Glutamatergic neuron (in vitro differentiated cells): ENCODE measurements around the gene ACYP2. TPM values are rescaled to one million over a fixed set of nuclear protein-coding genes. Genes with fewer than 3 reads are reported as not detected.

Source experiments
- DNase-seq: peaks from one replicate; pipeline ENCODE4 v3.0.0; 2022
- H3K27ac Mint-ChIP-seq: one replicate; pipeline ENCODE4 v1.8.0; 2020; ENCODE audit warnings: mild to moderate bottlenecking, mixed read lengths, inconsistent platforms; ENCODE audit not compliant: unreplicated experiment
- H3K27me3 Mint-ChIP-seq: one replicate; pipeline ENCODE4 v1.8.0; 2020; ENCODE audit warnings: mild to moderate bottlenecking, moderate library complexity, mixed read lengths, inconsistent platforms; ENCODE audit not compliant: unreplicated experiment
- H3K36me3 Mint-ChIP-seq: one replicate; pipeline ENCODE4 v1.8.0; 2020; ENCODE audit warnings: mild to moderate bottlenecking, mixed read lengths, inconsistent platforms; ENCODE audit not compliant: unreplicated experiment
- H3K4me1 Mint-ChIP-seq: one replicate; pipeline ENCODE4 v1.8.0; 2020; ENCODE audit warnings: mild to moderate bottlenecking, low read depth, mixed read lengths, inconsistent platforms; ENCODE audit not compliant: unreplicated experiment
- H3K4me3 Mint-ChIP-seq: one replicate; pipeline ENCODE4 v1.8.0; 2020; ENCODE audit warnings: mild to moderate bottlenecking, mixed read lengths, inconsistent platforms; ENCODE audit not compliant: unreplicated experiment
- H3K9me3 Mint-ChIP-seq: one replicate; pipeline ENCODE4 v1.8.0; 2020; ENCODE audit warnings: mild to moderate bottlenecking, moderate library complexity, mixed read lengths, inconsistent platforms; ENCODE audit not compliant: unreplicated experiment
- total RNA-seq: library from RNA; stranded (reverse); fragmentation: NEBNext Ultra II Directional; extraction: Animal tissue kit (Norgen Biotek cat#: 25700); gene quantifications from one replicate; pipeline ENCODE4 v1.2.1, GENCODE V29; 2021; ENCODE audit not compliant: unreplicated experiment
- TF ChIP-seq, protein P1 (sequence below): fragments of 200-600 bp; sonication (generic); IDR thresholded peaks from one replicate; pipeline ENCODE4 v1.5.0; 2021; ENCODE audit not compliant: partially characterized antibody, unreplicated experiment

The ACYP2 gene
- total RNA-seq, 1 donor from 2014 or later = 8.4 TPM

DNA sequence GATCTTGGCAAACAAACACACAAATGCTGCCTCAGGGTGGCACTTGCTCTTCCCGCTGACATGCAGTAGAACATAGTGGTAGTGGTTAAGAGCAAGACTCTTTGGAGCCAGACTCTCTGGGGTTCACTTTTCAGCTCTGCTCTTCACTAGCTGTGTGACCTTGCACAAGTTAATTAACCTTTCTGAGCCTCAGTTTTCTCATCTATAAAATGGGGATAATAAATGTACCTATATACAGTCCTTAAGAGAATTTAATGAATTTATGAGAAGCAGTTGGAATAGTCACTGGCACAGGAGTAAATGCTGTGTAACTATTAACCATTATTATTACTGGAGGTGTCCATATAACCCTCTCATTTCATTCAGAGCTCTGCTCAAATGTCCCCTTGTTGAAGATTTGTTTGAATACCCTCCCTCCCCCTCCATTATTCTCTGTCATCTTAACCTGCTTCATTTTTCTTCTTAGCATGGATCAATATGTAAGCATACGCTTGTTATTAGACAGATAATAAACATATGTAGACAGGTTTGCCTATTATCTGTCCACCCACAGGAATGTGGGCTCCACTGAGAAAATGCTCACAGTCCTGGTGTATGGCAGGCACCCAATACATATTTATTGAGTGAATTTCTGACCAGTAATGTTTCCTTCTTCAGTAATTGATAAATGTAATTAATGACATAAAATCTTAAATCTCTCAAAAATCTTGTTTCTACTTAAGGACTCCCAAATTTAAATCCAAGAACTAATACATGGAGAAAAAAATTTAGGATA is 76.1 kb downstream of the ACYP2 start:
- Mint-ChIP-seq H3K4me1 (no peaks in the 10 kb centered on the region), H3K36me3 (no peaks in the 10 kb centered on the region), H3K27me3 (peaks cover 2% of the 10 kb centered on the region), H3K4me3 (no peak overlapping the region), H3K27ac (no peak overlapping the region), H3K9me3 (no peaks in the 10 kb centered on the region)
- no peak for DNase-seq
- TF ChIP-seq, protein P1, sequence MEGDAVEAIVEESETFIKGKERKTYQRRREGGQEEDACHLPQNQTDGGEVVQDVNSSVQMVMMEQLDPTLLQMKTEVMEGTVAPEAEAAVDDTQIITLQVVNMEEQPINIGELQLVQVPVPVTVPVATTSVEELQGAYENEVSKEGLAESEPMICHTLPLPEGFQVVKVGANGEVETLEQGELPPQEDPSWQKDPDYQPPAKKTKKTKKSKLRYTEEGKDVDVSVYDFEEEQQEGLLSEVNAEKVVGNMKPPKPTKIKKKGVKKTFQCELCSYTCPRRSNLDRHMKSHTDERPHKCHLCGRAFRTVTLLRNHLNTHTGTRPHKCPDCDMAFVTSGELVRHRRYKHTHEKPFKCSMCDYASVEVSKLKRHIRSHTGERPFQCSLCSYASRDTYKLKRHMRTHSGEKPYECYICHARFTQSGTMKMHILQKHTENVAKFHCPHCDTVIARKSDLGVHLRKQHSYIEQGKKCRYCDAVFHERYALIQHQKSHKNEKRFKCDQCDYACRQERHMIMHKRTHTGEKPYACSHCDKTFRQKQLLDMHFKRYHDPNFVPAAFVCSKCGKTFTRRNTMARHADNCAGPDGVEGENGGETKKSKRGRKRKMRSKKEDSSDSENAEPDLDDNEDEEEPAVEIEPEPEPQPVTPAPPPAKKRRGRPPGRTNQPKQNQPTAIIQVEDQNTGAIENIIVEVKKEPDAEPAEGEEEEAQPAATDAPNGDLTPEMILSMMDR = no peak

DNA sequence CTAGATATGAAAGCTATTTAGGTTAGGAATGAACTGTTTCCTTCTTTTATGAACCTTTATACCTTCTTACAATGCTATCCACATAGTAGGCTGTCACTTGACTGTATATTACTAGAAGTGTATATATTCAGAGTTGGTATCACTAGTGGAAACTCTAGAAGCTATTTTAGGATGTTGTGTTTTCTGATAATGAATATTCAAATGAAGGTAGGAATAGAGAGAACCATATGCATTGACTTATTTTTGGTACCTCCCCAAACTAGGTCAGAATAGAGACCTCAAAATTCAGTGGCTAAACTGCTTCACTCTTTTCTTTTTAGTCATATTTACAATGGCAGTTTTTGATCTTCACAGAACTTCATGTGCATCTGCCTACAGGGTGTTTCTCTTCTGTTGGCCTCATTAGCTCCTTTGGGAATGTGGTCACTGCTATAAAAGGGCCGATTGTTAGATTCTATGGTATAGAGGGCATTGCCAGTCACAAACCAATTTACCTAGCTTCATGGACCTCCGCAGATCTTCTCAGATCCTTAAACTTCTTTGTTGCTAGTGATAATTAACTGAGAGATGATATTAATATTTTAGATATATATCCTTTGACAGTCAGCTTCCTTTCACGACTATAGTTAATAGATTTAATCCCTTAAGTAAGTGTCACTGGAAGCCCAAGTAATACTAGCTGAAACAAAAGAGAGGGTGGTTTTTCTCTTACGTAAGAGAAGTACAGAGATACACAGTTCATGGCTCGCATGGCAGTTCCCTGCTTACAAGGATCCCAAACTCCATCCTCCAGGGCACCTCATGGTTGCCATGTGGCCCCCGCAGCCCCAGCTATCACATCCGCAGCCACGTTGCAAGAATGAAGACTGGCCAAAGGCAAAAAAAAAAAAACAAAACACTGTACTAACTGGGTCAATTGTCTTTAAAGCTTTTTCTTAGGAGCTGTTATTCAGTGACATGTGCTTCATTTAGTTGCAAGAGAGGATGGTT is 79.6 kb downstream of the ACYP2 start:
- Mint-ChIP-seq H3K27me3 (no peaks in the 10 kb centered on the region), H3K4me1 (no peaks in the 10 kb centered on the region), H3K27ac (no peak overlapping the region), H3K36me3 (no peaks in the 10 kb centered on the region), H3K4me3 (no peak overlapping the region), H3K9me3 (no peaks in the 10 kb centered on the region)
- DNase-seq = no peak
- TF ChIP-seq, protein P1 = no peak

DNA sequence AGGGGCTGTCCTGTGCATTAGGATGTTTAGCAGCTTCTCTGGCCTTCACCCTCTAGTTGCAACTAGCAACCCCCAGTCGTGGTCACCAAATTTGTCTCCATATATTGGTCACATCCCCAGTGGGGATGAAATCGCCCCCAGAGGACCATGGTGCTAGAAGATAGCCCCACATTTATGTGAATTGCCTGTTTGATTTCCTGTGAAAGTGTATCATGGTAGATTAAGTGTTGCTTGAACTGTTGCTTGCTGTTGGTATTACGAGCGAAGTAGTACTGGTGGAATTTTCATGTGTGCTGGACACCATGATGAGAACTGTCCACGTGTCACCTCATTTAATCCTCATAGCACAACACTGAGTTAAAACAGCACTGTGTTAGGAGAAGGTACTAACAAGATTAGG is 81.2 kb downstream of the ACYP2 start:
- TF ChIP-seq, protein P1 = no peak
- Mint-ChIP-seq H3K36me3 (no peaks in the 10 kb centered on the region), H3K27me3 (no peaks in the 10 kb centered on the region), H3K9me3 (no peaks in the 10 kb centered on the region), H3K4me1 (no peaks in the 10 kb centered on the region), H3K4me3 (no peak overlapping the region), H3K27ac (no peak overlapping the region)
- DNase-seq = no peak

DNA sequence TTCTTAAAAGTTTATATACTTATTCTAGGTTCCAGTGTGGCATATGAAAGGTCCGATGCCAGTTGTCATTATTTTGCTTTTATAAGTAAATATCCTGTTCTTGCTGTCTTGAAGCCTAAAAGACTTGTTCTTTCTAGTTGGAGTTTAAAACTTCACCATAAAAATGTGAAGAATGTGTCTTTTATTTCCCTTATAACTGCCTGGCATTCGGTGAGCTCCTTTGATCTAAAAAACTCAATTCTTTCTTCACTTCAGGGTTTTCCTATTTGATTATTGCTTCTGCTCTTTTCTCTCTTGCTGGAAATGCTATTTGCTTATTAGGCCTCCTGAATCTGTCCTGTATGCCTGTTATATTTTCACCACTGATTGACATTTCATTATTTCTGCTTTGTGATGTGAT is 89.1 kb downstream of the ACYP2 start:
- no peaks in the 10 kb centered on the region for H3K36me3 Mint-ChIP-seq
- H3K27ac Mint-ChIP-seq = no peak overlapping the region
- H3K4me1 Mint-ChIP-seq = no peaks in the 10 kb centered on the region
- TF ChIP-seq, protein P1 = no peak
- H3K9me3 Mint-ChIP-seq = no peaks in the 10 kb centered on the region
- no peak for DNase-seq
- no peaks in the 10 kb centered on the region for H3K27me3 Mint-ChIP-seq
- H3K4me3 Mint-ChIP-seq = no peak overlapping the region

DNA sequence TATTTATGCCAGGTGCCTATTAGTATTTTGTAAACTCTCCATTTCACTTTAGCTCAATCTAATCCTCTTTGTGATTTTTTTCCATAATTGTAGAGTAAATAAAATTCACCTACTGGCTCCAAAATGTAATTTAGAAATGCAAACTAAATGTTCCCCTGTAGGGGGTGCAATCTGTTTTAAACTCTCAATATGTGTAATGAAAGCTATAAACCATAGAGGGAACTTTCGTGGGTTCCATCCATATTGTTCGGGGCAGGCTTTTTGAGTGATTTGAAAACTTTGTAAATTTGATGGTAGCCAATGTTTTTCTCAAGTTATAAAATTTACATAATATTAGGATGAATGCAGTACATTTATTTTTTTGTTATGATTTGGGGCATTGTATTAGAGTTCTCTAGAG is 91.2 kb downstream of the ACYP2 start:
- no peak overlapping the region for H3K4me3 Mint-ChIP-seq
- TF ChIP-seq, protein P1 = peak; percentile 65
- no peaks in the 10 kb centered on the region for H3K27me3 Mint-ChIP-seq
- H3K9me3 Mint-ChIP-seq = no peaks in the 10 kb centered on the region
- no peak for DNase-seq
- H3K4me1 Mint-ChIP-seq = no peaks in the 10 kb centered on the region
- no peaks in the 10 kb centered on the region for H3K36me3 Mint-ChIP-seq
- no peak overlapping the region for H3K27ac Mint-ChIP-seq
